Fibroblast of upper back skin (primary cell): Measurements from ENCODE around the gene LMLN.
A peak's percentile ranks its signal among the peaks of the same experiment; 100 is the strongest.
"Not testable (repeated sequence)": the region's sequence is repeated elsewhere in the genome, so short reads cannot be mapped to it uniquely, and the experiment has no call there.

Experiments
- DNase-seq: peaks from one replicate; pipeline ENCODE4 v3.0.0-alpha.2; 2013

The LMLN gene

DNA sequence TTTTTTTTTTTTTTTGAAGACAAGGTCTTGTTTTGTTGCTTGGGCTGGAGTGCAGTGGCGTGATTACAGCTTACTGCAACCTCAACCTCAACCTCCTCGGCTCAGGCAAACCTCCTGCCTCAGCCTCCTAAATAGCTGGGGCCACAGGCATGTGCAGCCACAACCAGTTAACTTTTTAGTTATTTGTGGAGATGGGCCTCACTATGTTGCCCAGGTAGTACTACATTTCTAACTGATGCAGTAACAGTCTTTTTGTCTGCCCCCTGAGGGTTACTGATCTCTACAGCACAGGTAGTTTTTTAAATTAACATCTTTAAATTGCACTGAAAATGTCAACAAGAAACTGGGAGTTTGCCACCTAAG is 3.4 kb upstream of the LMLN start:
- DNase-seq = no peak

DNA sequence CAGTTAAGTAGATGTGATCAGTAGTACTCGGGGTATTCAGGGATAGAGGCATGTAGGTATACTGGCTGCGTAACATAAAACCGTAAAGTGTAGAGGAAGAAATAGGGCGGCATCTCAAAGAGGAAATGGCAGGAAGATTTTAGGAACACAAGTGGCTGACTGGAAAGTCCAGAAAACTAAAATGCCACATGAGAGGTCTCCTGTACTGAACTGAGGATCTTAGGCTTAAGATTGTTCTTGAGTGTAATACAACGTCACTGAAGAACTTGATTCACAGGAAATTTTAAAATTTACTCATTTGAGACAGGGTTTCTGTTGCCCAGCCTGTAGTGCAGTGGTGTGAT is 2.3 kb upstream of the LMLN start:
- DNase-seq = no peak

DNA sequence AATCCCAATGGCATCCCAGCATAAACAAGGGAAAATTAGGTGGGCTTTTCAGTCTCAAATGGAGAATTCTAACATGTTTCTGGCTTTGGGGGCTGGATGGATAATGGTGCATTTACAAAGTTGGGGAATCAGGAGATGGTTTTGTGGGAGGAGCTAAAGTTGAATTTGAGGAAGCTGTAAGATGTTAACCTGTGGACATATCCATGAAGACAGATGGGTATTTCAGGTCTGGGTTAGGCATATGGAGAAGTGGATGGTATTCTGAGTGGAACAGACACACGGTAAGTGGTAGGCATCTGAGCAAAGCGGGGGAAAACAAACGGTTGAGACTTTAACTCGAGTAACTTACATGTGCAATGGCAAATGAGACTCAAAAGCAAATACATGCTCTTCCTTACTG is 1.7 kb upstream of the LMLN start:
- no peak for DNase-seq

DNA sequence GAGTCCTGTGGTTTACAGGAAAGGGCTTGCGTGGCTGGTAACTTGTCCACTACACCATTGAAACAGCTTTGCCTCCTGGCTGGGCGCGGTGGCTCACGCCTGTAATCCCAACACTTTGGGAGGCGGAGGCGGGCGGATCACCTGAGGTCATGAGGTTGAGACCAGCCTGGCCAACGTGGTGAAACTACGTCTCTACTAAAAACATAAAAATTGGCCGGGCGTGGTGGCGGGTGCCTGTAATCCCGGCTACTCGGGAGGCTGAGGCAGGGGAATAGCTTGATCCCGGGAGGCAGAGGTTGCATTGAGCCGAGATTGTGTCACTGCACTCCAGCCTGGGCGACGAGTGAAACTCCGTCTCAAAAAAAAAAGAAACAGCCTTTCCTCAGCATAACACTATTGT is 1.2 kb upstream of the LMLN start:
- DNase-seq = not testable (repeated sequence)

DNA sequence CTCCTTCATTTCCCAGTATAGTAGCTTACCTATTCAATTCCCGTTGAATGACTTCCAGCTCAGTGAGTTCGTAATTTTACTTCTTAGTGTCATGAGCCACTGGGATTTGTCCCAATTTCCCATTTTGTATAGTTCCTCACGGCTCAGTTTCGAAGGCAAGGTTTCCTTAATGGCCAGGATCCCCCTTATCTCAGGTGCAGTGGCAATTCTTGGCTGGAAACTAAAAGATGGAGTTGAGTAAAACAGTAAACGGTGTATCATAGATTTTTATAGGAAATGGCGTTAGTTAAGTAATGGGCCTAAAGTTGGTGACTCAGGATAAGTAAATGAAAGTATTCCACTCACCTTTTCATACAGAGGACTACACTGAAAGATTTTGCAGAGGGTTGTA is 522 bp upstream of the LMLN start:
- DNase-seq = no peak

DNA sequence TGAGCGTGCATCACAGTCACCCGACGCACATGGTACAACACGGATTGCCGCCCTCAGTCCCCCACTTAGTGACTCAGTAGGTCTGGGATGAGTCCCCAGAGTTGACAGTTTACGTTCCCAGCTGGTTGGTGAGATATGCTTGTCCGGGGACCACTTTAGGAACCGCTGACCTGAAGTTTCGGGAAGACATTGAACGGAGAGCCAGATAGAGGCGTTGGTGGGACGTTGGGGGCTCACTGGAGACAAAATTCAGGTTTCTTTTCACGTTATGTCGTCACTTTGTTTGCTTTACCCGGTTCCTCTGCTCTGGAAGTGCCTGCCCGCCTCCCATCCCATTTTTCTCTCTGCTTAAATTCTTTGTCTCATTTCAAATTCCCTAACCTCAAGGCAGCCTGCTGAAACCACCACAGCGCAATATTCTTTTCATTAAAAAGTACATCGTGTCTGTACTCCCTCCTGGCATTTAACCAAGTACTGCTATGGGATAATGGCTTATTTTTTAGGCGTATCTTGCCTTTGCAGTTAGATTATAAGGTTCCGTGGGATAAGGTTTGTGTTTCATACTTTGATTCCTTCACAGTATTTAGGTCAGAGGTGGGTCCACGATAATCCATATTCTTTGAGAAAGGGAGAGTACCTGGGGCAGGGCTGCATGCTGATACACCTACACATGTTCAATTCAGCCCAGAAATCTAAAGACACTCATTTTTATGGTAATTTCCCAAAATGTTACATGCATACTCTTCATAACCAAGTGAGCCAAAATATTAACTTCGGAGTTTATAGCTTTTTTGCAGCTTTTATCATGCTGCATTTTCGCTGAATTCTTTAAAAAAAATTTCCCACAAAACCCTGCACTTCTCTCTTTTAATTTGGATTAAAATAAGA is 921 bp downstream of the LMLN start:
- DNase-seq = peak; percentile 20

DNA sequence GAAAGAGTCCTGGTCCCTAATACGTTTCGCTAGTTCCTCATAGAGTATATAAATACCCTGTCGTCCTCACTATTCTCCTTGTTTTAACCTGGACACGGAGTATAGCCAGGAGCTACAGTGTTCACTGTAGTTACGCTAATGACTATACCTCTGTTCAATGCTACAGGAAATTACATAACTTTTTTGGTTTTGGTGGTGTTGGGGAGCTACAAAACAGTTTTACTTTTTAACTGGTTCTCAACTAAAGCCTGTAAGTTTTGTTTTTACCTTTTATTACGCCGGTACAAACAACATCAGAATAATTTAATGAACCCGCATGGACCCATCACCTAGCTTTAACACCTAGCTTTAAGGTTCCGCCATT is 1.5 kb downstream of the LMLN start:
- DNase-seq = no peak

DNA sequence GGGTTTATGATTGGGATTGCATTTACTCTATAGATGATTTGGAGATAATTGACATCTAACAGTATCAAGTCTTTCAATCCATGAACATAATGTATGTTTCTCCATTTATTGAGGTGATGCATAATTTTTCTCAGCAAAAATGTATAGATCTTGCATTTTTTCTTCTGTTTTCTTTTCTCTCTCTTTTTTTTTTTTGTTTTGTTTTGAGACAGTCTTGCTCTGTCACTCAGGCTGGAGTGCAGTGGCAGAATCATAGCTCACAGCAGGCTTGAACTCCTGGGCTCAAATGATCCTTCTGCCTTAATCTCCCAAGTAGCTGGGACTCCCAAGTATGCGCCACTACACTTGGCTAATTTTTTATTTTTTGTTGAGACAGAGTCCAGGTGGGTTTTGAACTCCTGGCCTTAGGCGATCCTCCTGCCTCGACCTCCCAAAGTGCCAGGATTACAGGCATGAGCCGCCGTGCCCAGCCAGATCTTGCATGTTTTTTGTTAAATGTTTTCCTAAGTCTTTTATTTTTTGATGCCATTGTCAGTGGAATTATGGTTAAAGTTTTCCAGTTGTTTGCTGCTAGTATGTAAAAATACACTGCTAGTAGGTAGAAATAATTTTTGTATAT is 3.1 kb downstream of the LMLN start:
- no peak for DNase-seq

DNA sequence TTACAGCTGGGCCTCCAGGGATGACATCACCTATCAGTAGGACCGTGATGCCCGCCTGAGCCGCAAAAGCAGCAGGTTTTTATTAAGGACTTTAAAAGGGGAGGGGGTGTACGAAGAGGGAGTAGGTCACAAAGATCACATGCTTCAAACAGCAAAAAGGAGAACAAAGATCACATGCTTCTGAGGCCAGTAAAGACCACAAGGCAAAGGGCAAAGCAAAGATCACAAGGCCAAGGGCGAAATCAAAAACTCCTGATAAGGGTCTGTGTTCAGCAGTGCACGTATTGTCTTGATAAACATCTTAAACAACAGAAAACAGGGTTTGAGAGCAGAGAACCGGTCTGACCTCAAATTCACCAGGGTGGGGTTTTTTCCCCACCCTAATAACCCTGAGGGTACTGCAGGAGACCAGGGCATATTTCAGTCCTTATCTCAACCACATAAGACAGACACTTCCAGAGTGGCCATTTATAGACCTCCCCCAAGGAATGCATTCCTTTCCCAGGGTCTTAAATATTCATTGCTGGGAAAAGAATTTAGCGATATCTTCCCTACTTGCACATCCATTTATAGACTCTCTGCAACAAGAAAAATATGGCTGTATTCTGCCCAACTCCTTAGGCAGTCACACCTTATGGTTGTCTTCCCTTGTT is 7.4 kb downstream of the LMLN start:
- DNase-seq = not testable (repeated sequence)

DNA sequence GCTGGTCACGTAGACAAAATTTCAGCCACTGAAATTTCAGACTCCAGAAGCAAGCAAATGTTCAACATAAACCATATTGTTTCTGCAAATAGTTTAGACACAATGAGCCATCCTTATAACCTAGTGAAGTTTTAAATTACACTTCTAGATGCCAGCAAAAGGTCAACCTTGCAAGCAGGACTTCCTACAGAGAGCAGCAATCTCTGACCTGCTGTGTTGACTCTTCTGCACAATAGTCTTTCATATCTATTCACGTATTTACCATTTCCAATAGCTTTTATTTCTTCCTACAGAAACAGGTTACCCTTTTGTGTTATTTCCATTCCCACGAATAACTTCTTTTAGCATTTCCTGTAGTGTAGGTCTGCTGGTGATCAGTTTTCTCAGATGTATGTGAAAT is 10.6 kb downstream of the LMLN start:
- no peak for DNase-seq

DNA sequence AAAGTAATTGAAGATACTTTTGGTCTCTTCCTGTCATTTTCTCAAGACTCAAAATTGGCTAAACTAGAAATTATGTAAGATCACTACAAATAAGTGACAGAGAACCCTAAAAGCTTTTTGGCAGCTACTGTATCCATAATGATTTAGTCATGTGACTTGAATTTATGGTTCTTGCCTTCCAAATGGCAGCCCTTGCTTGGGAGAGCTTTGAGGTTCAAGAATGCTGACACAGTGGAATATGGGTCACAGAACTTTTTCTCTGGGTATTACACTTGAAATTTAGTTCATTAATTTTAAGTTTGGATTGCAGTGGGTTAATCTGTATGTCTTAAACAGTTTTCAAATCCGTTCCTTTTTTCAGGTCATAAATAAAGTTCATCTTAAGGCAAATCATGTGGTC is 14.0 kb downstream of the LMLN start:
- no peak for DNase-seq

DNA sequence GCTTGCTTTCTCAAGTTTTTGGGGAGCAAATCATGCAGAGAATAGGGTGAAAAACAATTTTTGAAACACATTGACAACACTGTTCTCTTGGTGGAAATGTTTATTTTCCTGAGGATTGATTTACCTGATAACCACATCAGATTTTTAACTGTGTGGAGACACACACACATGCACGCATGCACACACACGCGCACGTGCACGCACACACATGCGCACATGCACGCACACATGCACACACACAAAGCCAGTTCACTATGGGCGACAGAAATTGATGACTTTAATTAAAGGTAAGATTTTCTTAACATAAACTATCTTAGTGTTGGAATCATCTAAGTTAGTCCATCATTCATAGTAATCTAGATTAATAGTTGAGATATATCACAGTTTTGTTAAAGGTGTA is 15.3 kb downstream of the LMLN start:
- no peak for DNase-seq

DNA sequence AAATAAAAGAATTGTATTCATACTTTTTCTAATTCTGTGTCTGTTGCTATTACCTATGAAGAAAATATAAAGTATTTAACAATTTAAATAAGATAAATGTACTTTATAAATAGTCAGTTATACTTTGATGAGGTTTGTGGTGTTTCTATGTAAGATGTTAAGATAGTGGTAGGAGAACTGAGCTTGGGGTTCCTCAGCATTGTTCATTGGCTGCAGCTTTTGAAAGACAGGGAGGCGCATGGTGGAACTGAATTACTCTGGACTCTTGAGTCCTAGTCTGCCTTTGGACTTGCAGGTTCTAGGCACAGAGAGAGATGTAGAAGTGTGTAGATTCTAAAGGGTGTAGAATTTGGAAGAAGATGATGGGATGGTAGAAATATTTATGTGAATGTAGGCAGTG is 23.1 kb downstream of the LMLN start:
- DNase-seq = no peak

DNA sequence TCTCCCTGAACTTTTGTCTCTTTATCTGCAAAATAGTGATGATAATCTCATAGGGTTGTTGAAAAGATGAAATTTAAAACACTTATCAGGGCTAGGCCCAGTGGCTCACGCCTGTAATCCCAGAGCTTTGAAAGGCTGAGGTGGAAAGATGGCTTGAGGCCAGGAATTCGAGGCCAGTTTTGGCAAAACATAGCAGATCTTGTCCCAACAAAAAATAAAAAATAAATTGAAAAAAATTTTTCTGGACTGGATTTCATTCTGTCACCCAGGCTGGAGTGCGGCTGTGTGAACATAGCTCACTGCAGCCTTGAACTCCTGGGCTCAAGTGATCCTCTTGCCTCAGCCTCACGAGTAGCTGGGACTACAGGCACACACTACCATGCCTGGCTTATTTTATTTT is 29.6 kb downstream of the LMLN start:
- no peak for DNase-seq

DNA sequence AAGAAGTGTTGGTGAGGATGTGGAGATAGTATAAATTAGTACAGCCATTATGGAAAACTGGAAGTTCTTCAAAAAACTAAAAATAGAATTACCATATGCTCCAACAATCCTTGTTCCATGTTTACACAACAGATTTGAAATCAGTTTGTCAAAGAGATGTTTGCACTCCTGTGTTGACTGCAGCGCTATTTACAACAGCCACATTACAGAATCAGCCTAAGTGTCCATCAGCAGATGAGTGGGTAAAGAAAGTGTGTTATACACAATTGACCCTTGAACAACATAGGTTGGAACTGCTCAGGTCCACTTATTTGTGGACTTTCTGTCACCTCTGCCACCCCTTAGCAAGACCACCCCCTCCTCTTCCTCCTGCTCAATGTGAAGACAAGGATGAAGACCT is 34.7 kb downstream of the LMLN start:
- DNase-seq = no peak

DNA sequence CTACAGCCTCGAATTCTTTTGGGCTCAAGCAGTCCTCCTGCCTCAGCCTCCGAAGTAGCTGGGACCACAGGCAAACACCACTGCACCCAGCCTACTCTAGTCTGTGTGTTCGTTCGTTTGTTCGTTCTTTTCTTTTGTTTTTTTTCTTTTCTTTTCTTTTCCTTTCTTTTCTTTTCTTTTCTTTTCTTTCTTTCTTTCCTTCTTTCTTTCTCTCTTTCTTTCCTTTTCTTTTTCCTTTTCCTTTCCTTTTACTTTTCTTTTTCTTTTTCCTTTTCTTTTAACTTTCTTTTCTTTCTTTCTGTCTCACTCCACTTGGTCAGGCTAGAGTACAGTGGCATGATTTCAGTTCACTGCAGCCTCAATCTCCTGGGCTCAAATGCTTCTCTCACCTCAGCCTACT is 36.8 kb downstream of the LMLN start:
- DNase-seq = no peak

DNA sequence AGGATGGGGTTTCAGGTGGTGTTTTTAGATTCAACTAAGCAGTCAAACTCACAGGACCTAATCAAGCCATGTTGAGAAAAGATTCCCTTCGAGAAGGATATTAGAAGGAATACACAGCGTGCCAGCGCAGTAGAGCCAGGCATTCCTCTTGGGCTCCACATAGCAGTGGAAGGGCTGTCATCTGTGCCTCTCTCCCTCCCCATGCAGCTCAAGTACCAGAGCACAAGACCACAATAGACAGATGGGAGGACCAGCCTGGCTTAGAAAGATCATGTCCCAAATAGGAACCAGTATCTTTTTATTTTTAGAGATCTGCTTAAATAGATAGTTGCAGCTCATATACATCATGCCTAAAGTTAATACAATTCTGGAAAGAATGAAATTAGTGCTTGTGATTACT is 37.9 kb downstream of the LMLN start:
- DNase-seq = no peak

DNA sequence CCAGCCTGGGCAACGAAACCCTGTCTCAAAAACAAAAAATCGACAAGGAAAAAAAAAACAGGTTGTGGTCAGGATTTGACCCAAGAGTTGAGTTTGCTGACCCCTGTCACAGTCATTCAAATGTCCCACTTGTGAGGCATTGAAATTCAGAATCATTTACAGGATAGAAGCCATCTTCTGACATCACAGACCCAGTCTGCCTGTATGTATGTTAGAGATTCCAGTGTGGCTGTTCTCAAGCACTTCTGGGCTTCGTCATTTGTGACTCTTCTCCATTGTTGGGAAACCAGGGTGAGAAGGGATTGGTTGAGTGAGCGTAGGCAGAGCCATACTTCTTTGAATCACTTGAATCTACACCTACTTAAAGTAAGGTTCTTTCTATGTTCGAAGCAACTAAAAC is 57.1 kb downstream of the LMLN start:
- DNase-seq = no peak

DNA sequence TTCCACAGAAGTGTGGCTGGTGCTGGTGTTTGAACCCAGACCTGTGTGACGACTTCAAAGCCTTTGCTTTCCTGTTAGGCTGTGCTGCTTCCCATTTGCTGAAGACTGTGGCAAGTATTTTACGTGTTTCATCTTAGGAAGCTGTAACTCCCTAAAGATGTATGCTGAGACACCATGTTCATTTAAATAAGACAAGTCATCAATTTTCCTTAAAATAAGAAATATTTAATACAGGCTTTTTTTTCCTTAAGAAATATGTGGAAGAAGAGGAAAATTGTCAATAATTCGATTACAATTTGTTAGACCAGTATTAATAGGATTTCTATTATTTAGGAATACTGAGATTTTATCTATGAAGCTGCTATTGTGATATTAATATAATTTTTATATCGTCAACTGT is 58.4 kb downstream of the LMLN start:
- DNase-seq = no peak

DNA sequence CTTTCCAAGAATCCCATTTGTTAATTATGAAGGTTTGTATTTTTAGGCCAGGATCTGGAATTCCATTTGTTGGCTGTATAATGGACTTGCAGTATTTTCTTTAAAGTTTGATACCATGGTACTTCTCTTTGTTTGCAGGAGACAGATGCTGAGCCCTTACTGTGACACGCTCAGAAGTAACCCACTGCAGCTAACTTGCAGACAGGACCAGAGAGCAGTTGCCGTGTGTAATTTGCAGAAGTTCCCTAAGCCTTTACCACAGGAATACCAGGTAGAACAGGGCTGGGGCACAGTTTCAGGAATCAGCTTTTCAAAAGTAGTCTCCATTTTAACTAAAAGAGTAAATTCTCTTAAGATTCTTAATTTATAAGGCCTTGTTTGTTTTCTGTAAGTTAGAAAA is 59.1 kb downstream of the LMLN start:
- no peak for DNase-seq

DNA sequence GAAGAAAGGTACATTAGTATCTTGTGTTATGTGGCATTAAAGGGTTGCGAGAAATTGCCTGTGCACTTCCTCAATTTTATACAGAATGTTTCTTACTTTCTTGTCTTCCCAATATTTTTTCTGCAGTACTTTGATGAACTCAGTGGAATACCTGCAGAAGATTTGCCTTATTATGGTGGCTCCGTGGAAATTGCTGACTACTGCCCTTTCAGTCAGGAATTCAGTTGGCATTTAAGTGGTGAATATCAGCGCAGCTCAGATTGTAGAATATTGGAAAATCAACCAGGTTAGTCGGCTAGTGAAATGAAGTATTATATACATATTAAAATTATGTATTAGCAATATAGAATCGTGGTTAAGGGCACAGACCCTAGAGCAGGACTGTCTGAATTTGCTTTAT is 61.3 kb downstream of the LMLN start:
- no peak for DNase-seq

DNA sequence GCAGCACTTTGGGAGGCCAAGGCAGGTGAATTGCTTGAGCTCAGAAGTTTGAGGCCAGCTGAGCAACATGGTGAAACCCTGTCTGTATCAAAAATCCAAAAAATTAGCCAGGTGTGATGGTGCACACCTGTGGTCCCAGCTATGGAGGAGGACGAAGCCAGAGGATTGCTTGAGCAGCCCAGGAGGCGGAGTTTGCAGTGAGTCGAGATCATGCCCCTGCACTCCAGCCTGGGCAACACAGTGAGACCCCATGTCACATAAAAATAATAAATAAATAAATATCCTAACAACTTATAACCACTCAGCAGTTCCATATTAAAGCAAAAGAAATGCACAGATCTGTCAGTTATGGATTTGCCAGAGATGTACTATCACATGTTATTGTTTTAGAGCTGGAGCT is 62.6 kb downstream of the LMLN start:
- no peak for DNase-seq

DNA sequence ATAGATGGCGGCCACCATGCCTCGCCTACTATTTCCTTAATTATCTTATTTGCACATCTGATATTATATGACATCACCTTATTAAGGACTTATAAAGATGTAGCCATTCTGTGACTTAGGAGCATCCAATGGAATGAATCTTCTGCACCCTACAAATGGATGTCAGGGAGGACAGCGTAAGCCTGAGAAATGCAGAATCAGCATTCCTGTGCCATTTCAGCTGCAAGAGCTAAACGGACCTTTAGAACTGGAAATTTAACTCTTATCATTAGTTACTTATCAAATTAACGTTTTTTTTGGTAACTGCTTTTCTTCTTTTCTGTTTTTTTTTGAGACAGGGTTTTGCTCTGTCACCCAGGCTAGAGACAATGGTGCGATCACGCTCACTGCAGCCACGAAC is 65.6 kb downstream of the LMLN start:
- no peak for DNase-seq

DNA sequence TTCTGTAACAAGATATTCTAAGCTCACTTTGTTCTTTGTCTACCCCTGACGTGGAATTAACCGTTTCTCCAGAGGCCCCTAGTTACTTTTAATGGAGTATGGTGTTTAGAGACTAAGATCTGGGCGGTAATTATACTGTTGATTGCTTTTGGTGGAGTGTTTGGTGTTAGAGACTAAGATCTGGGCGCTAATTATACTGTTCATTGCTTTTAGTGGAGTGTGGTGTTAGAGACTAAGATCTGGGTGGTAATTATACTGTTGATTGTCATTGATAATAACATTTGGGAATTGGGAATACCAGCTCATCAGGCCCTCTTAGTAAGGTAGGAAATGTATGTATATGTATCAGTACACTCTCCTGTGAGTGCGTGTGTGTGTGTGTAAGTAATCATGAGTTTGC is 66.6 kb downstream of the LMLN start:
- DNase-seq = no peak
